Measurements from ENCODE around the gene ZNF121. TPM values are rescaled to one million over a fixed set of nuclear protein-coding genes. Genes with fewer than 3 reads are reported as not detected.
"Not testable (repeated sequence)": the region's sequence is repeated elsewhere in the genome, so short reads cannot be mapped to it uniquely, and the experiment has no call there.

Gene ZNF121
- total RNA-seq, 4 donors from 2014 or later: 10.7 to 30.5 (median 19.7) TPM

DNA sequence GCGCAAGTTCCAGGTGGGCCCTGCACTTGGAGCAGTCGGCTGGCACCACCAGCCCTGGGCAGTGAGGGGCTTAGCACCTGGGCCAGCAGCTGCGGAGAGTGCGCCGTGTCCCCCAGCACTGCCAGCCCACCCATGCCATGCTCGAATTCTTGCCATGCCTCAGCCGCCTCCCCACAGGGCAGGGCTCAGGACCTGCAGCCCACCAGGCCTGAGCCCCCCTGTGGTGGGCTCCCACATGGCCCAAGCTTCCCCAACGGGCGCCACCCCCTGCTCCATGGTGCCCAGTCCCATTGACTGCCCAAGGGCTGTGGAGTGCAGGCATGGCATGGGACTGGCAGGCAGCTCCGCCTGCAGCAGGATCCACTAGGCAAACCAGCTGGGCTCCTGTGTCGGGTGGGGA lies 36.4 kb downstream of the ZNF121 start:
- H3K9me3 ChIP-seq: peaks cover 0 to 31% (median 3%) of the 10 kb centered on the region in 4 donors
- TF ChIP-seq POLR2A (IDR thresholded peaks at IDR 0.05): no peak
- TF ChIP-seq, protein P1, sequence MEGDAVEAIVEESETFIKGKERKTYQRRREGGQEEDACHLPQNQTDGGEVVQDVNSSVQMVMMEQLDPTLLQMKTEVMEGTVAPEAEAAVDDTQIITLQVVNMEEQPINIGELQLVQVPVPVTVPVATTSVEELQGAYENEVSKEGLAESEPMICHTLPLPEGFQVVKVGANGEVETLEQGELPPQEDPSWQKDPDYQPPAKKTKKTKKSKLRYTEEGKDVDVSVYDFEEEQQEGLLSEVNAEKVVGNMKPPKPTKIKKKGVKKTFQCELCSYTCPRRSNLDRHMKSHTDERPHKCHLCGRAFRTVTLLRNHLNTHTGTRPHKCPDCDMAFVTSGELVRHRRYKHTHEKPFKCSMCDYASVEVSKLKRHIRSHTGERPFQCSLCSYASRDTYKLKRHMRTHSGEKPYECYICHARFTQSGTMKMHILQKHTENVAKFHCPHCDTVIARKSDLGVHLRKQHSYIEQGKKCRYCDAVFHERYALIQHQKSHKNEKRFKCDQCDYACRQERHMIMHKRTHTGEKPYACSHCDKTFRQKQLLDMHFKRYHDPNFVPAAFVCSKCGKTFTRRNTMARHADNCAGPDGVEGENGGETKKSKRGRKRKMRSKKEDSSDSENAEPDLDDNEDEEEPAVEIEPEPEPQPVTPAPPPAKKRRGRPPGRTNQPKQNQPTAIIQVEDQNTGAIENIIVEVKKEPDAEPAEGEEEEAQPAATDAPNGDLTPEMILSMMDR (IDR thresholded peaks at IDR 0.05): no peak
- no peak for DNase-seq
- H3K27me3 ChIP-seq: no peaks in the 10 kb centered on the region
- H3K36me3 ChIP-seq: no peaks in the 10 kb centered on the region
- H3K27ac ChIP-seq: no peak overlapping the region
- no peak overlapping the region for H3K4me3 ChIP-seq
- H3K4me1 ChIP-seq: no peaks in the 10 kb centered on the region

DNA sequence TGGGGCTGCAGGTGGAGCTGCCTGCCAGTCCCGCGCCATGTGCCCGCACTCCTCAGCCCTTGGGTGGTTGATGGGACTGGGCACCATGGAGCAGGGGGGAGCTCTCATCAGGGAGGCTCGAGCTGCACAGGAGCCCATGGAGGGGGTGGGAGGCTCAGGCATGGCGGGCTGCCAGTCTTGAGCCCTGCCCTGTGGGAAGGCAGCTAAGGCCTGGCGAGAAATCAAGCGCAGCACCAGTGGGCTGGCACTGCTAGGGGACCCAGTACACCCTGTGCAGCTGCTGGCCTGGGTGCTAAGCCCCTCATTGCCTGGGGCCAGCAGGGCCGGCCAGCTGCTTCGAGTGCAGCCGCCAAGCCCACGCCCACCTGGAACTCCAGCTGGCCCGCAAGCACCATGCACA lies 43.0 kb downstream of the ZNF121 start:
- H3K36me3 ChIP-seq, H3K27ac ChIP-seq, DNase-seq, H3K4me3 ChIP-seq, H3K27me3 ChIP-seq: not testable (repeated sequence)
- Histone ChIP-seq H3K9me3 (peaks cover 0 to 10% (median 0%) of the 10 kb centered on the region in 4 donors), H3K4me1 (peaks cover 0 to 10% (median 0%) of the 10 kb centered on the region in 4 donors)

DNA sequence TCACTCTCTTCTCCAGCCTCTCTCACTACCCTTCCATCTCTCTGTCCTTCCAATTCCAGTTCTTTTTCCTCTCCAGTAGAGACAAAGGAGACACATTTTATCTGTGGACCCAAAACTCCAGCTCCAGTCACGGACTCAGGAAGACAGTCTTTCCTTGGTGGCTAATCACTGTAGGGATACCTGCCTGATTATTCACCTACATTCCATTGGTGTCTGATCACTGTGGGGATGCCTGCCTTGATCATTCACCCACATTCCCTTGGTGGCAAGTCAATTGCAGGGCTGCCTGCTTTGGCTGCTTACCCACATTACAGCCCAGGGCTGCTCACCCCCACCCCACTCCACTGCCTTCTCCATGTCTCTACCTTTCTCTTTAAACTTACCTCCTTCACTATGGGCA lies 44.4 kb downstream of the ZNF121 start:
- Histone ChIP-seq H3K36me3 (peaks cover 0 to 17% (median 0%) of the 10 kb centered on the region in 3 donors), H3K9me3 (peaks cover 0 to 17% (median 0%) of the 10 kb centered on the region in 4 donors), H3K4me1 (peaks cover 0 to 10% (median 0%) of the 10 kb centered on the region in 4 donors)
- H3K27ac ChIP-seq, H3K4me3 ChIP-seq, DNase-seq, H3K27me3 ChIP-seq: not testable (repeated sequence)

DNA sequence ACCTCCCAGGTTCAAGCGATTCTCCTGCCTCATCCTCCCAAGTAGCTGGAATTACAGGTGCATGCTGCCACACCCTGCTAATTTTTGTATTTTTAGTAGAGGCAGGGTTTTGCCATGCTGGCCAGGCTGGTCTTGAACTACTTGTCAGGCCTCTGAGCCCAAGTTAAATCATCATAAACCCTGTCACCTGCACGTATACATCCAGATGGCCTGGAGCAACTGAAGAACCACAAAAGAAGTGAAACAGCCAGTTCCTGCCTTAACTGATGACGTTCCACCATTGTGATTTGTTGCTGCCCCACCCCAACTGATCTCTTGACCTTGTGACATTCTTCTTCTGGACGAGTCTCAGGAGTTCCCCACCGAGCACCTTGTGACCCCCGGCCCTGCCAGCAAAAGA lies 45.1 kb downstream of the ZNF121 start:
- peaks cover 0 to 23% (median 0%) of the 10 kb centered on the region in 4 donors for H3K9me3 ChIP-seq
- peaks cover 0 to 10% (median 0%) of the 10 kb centered on the region in 4 donors for H3K4me1 ChIP-seq
- DNase-seq, H3K27me3 ChIP-seq: not testable (repeated sequence)
- H3K36me3 ChIP-seq: peaks cover 0 to 25% (median 0%) of the 10 kb centered on the region in 3 donors
- peak overlapping the region in 2 of 4 donors; percentile 78 to 89 for H3K27ac ChIP-seq
- peak overlapping the region in 1 of 4 donors; percentile 83 for H3K4me3 ChIP-seq

DNA sequence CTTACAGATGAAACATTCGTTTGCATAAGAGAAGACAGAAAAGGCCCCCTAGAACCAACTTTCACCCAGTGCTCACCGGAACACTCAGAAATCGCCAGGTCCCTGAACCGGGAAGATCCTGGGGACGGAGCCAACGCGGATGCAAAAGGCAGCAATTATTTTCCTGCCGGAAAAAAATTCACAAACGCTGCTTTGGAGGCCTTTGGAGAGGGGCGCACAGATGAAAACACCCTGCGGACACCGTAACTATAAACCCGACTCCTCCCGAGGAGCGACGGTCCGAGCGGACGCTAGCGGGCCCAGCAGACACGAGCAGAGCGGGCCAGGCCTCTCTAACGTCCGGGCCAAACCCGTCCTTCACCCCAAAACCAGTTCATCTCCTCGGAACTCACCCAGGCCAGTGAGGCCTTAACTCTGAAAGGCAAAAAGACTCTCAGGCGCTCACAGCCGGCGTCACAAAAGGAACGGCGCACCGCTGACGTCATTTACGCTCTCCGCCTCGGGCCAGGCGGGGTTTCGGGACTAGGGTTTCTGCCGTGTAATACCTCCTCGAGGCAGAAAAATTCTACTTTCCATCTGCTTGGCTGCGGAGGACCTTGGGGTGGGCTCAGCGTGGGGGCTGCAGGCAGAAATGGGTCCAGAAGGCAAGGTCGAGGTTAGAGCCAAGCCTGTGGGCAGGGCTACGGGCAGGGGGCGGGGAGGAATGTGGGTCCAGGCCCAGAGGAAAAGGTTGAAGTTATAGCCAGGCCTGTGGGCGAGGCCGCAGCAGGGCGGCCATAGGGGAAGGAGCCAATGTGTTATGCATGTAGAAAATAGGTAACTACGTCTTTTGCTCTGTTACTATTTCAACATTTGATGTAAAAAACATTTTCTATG lies 45.9 kb downstream of the ZNF121 start, which contains the start of gene ZNF426:
Gene ZNF426 (minus strand): TSS at position 463 of the 876 bp plus-strand sequence. CDS start 2,413 bp downstream, outside the sequence.
- Histone ChIP-seq H3K4me3 (peak within 1 kb of the TSS; percentile 53 to 83 (median 64)), H3K9me3 (peaks cover 0 to 31% (median 0%) of the 10 kb centered on the region in 4 donors), H3K4me1 (peaks cover 0 to 10% (median 0%) of the 10 kb centered on the region in 4 donors), H3K27me3 (no peaks in the 10 kb centered on the region), H3K27ac (peak within 1 kb of the TSS; percentile 78 to 89 (median 84)), H3K36me3 (peaks cover 0 to 32% (median 0%) of the 10 kb centered on the region in 3 donors)
- peak; percentile 76 to 91 (median 87) for DNase-seq
- TF ChIP-seq, protein P1 (IDR thresholded peaks at IDR 0.05): no peak
- no peak for TF ChIP-seq POLR2A (IDR thresholded peaks at IDR 0.05)

DNA sequence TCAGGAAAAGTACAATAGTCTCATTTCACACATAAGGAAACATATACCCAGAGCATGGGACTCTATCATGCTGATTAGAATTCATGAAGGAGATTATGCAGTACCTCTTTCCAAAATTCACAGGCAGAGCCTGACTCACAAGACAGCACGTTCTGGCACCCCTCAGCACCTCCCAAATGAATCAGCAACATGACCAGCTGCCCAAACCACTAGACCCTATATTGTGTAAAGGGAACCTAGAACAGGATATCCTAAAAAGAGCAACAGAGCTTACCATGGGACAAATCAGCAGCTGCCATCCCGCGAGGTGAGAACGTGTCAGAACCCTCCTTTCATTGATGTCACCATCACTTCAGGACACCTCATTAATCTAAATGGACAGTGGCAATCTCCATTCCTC lies 48.4 kb downstream of the ZNF121 start:
- no peak overlapping the region for H3K4me3 ChIP-seq
- no peak for DNase-seq
- no peak overlapping the region for H3K27ac ChIP-seq
- H3K27me3 ChIP-seq: no peaks in the 10 kb centered on the region
- peaks cover 0 to 10% (median 0%) of the 10 kb centered on the region in 4 donors for H3K4me1 ChIP-seq
- TF ChIP-seq POLR2A (IDR thresholded peaks at IDR 0.05): no peak
- TF ChIP-seq, protein P1 (IDR thresholded peaks at IDR 0.05): no peak
- peaks cover 0 to 47% (median 7%) of the 10 kb centered on the region in 4 donors for H3K9me3 ChIP-seq
- H3K36me3 ChIP-seq: peaks cover 0 to 57% (median 6%) of the 10 kb centered on the region in 3 donors

DNA sequence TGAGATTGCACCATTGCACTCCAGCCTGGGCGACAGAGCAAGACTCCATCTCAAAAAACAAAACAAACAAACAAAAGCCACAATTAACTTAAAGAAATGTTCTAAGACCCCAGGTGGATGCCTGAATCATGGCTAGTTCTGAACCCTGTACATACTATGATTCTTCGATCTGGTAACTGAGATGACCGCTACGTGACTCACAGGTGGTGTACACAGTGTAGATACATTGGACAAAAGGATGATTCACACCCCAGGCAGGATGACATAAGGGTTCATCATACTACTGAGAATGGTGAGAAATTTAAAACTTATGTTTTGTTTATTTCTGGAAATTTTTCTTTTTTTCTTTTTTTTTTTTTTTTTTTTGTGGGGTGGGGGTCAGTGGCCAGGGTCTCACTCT lies 52.4 kb downstream of the ZNF121 start:
- peaks cover 0 to 92% (median 18%) of the 10 kb centered on the region in 3 donors for H3K36me3 ChIP-seq
- no peaks in the 10 kb centered on the region for H3K4me1 ChIP-seq
- TF ChIP-seq, protein P1 (IDR thresholded peaks at IDR 0.05): no peak
- TF ChIP-seq POLR2A (IDR thresholded peaks at IDR 0.05): no peak
- H3K9me3 ChIP-seq: peaks cover 0 to 81% (median 26%) of the 10 kb centered on the region in 4 donors
- H3K27me3 ChIP-seq: no peaks in the 10 kb centered on the region
- no peak overlapping the region for H3K4me3 ChIP-seq
- H3K27ac ChIP-seq: no peak overlapping the region
- no peak for DNase-seq
